ENCODE results near the gene UBE2E1. TPM values are rescaled to one million over a fixed set of nuclear protein-coding genes. Genes with fewer than 3 reads are reported as not detected.

Gene UBE2E1
- total RNA-seq, 3 donors from 2014 or later (not counting 1 experiment from before 2014, with no cell fraction given): 80.0 to 89.5 (median 86.9) TPM

GRCh38 chr3:23932571-23932970, 126.8 kb downstream of the UBE2E1 start:
- Mint-ChIP-seq H3K4me3 (no peak overlapping the region), H3K27ac (no peak overlapping the region), H3K9me3 (no peaks in the 10 kb centered on the region), H3K27me3 (ENCODE audit: low read depth in 2 of 2) (peaks cover 3 to 11% of the 10 kb centered on the region in 2 donors), H3K36me3 (no peaks in the 10 kb centered on the region), H3K4me1 (peaks cover 0 to 5% of the 10 kb centered on the region in 2 donors)
- 51% methylated on average over 2 of the region's 4 CpGs for WGBS (ENCODE audit: insufficient coverage)
- H3K4me1 ChIP-seq (ENCODE audit: control insufficient read depth, insufficient read depth, low read length): no peaks in the 10 kb centered on the region
- H3K9me3 ChIP-seq (ENCODE audit: control insufficient read depth, insufficient read depth, low read length): no peaks in the 10 kb centered on the region
- TF ChIP-seq CTCF (IDR thresholded peaks at IDR 0.05): no peak
- no peak overlapping the region for H3K4me3 ChIP-seq (ENCODE audit: low read length)
- intact Hi-C loops (cut with micrococcal nuclease): no loop called here
- no peak overlapping the region for H3K27ac ChIP-seq (ENCODE audit: low read length)
- DNase-seq (no peak), ATAC-seq (no peak)
- no peaks in the 10 kb centered on the region for H3K27me3 ChIP-seq (ENCODE audit: control insufficient read depth, insufficient read depth, low read length)
- H3K36me3 ChIP-seq (ENCODE audit: control insufficient read depth, insufficient read depth, low read length): no peaks in the 10 kb centered on the region

GRCh38 chr3:23934253-23934652, 128.5 kb downstream of the UBE2E1 start:
- ATAC-seq: no peak

GRCh38 chr3:23937296-23937695, 131.5 kb downstream of the UBE2E1 start:
- H3K9me3 Mint-ChIP-seq: no peaks in the 10 kb centered on the region
- intact Hi-C loops (cut with micrococcal nuclease): no loop called here
- no peak overlapping the region for H3K4me3 Mint-ChIP-seq
- H3K36me3 Mint-ChIP-seq: no peaks in the 10 kb centered on the region
- no CpG with 5 or more reads among the region's 1 CpG for WGBS (ENCODE audit: insufficient coverage)
- no peaks in the 10 kb centered on the region for H3K4me1 Mint-ChIP-seq
- no peak overlapping the region for H3K27ac ChIP-seq (ENCODE audit: low read length)
- DNase-seq: no peak
- TF ChIP-seq CTCF (IDR thresholded peaks at IDR 0.05): no peak
- no peaks in the 10 kb centered on the region for H3K27me3 ChIP-seq (ENCODE audit: control insufficient read depth, insufficient read depth, low read length)
- H3K4me1 ChIP-seq (ENCODE audit: control insufficient read depth, insufficient read depth, low read length): no peaks in the 10 kb centered on the region
- H3K4me3 ChIP-seq (ENCODE audit: low read length): no peak overlapping the region
- no peaks in the 10 kb centered on the region for H3K36me3 ChIP-seq (ENCODE audit: control insufficient read depth, insufficient read depth, low read length)
- H3K27ac Mint-ChIP-seq: no peak overlapping the region
- H3K9me3 ChIP-seq (ENCODE audit: control insufficient read depth, insufficient read depth, low read length): no peaks in the 10 kb centered on the region
- ATAC-seq: no peak
- H3K27me3 Mint-ChIP-seq (ENCODE audit: low read depth in 2 of 2): peaks cover 5 to 11% of the 10 kb centered on the region in 2 donors

More at GRCh38 chr3:23934253-23934652, 128.5 kb downstream of the UBE2E1 start:
- TF ChIP-seq CTCF (IDR thresholded peaks at IDR 0.05): no peak
- no peak overlapping the region for H3K27ac ChIP-seq (ENCODE audit: low read length)
- no peaks in the 10 kb centered on the region for H3K4me1 ChIP-seq (ENCODE audit: control insufficient read depth, insufficient read depth, low read length)
- Mint-ChIP-seq H3K27ac (no peak overlapping the region), H3K27me3 (ENCODE audit: low read depth in 2 of 2) (peaks cover 5 to 11% of the 10 kb centered on the region in 2 donors), H3K36me3 (no peaks in the 10 kb centered on the region), H3K4me1 (peaks cover 0 to 5% of the 10 kb centered on the region in 2 donors), H3K4me3 (no peak overlapping the region), H3K9me3 (no peaks in the 10 kb centered on the region)
- H3K36me3 ChIP-seq (ENCODE audit: control insufficient read depth, insufficient read depth, low read length): no peaks in the 10 kb centered on the region
- H3K4me3 ChIP-seq (ENCODE audit: low read length): no peak overlapping the region
- intact Hi-C loops (cut with micrococcal nuclease): no loop called here
- no peaks in the 10 kb centered on the region for H3K27me3 ChIP-seq (ENCODE audit: control insufficient read depth, insufficient read depth, low read length)
- no peak for DNase-seq
- no peaks in the 10 kb centered on the region for H3K9me3 ChIP-seq (ENCODE audit: control insufficient read depth, insufficient read depth, low read length)
- 64% methylated on average over 4 of the region's 4 CpGs for WGBS (ENCODE audit: insufficient coverage)

- no peaks in the 10 kb centered on the region for H3K36me3 Mint-ChIP-seq
- H3K9me3 Mint-ChIP-seq: no peaks in the 10 kb centered on the region
- H3K4me1 ChIP-seq (ENCODE audit: control insufficient read depth, insufficient read depth, low read length): no peaks in the 10 kb centered on the region
Measured at GRCh38 chr3:23938688-23939087, 132.9 kb downstream of the UBE2E1 start.

More at GRCh38 chr3:23938688-23939087, 132.9 kb downstream of the UBE2E1 start:
- peaks cover 0 to under 1% of the 10 kb centered on the region in 2 donors for H3K4me1 Mint-ChIP-seq
- no peak for DNase-seq
- H3K4me3 ChIP-seq (ENCODE audit: low read length): no peak overlapping the region
- TF ChIP-seq CTCF (IDR thresholded peaks at IDR 0.05): no peak
- H3K4me3 Mint-ChIP-seq: no peak overlapping the region
- no peak for ATAC-seq
- H3K27me3 Mint-ChIP-seq (ENCODE audit: low read depth in 2 of 2): peaks cover 5 to 11% of the 10 kb centered on the region in 2 donors
- no peaks in the 10 kb centered on the region for H3K9me3 ChIP-seq (ENCODE audit: control insufficient read depth, insufficient read depth, low read length)
- no peaks in the 10 kb centered on the region for H3K36me3 ChIP-seq (ENCODE audit: control insufficient read depth, insufficient read depth, low read length)
- H3K27ac ChIP-seq (ENCODE audit: low read length): no peak overlapping the region
- no peaks in the 10 kb centered on the region for H3K27me3 ChIP-seq (ENCODE audit: control insufficient read depth, insufficient read depth, low read length)
- H3K27ac Mint-ChIP-seq: no peak overlapping the region
- intact Hi-C loops (cut with micrococcal nuclease): no loop called here

Data from natural killer cell (primary cell).